Thymus (tissue), 11 donors: Measurements from ENCODE around the gene SEMA7A. TPM values are rescaled to one million over a fixed set of nuclear protein-coding genes. Genes with fewer than 3 reads are reported as not detected.

Experiments
- DNase-seq, 9 donors: peaks; one replicate each; pipeline ENCODE4 v3.0.0-alpha.2; 2013; ENCODE audit warnings: low spot score in 9 of 9, low read depth in 6 of 9, missing footprints in 1 of 9
- H3K27ac ChIP-seq, 2 donors: one replicate each; pipeline ENCODE4 v1.5.1; 2013; ENCODE audit warnings: control low read depth in 1 of 2, low read depth in 1 of 2, low read length in 1 of 2, mild to moderate bottlenecking in 1 of 2, moderate library complexity in 1 of 2
- H3K27me3 ChIP-seq, 2 donors: one replicate each; pipeline ENCODE4 v1.5.1; 2013; ENCODE audit warnings: low read length in 1 of 2; ENCODE audit not compliant: control insufficient read depth in 2 of 2, insufficient read depth in 1 of 2
- H3K36me3 ChIP-seq, 2 donors: one replicate each; pipeline ENCODE4 v1.5.1; 2013; ENCODE audit warnings: low read length in 1 of 2, mild to moderate bottlenecking in 1 of 2, moderate library complexity in 1 of 2; ENCODE audit not compliant: control insufficient read depth in 2 of 2, insufficient read depth in 2 of 2
- H3K4me1 ChIP-seq, 2 donors: one replicate each; pipeline ENCODE4 v1.5.1; 2013; ENCODE audit warnings: low read length in 2 of 2; ENCODE audit not compliant: control insufficient read depth in 2 of 2, insufficient read depth in 2 of 2
- H3K4me3 ChIP-seq, 2 donors: one replicate each; pipeline ENCODE4 v1.5.1; 2013; ENCODE audit warnings: low read length in 2 of 2, control low read depth in 1 of 2, mild to moderate bottlenecking in 1 of 2
- H3K9me3 ChIP-seq, 2 donors: one replicate each; pipeline ENCODE4 v1.5.1; 2013; ENCODE audit warnings: low read length in 1 of 2, mild to moderate bottlenecking in 1 of 2; ENCODE audit not compliant: control insufficient read depth in 2 of 2, insufficient read depth in 1 of 2
- WGBS: extraction: QIAGEN DNeasy Blood & Tissue Kit; methylation state at CpG from one replicate; pipeline ENCODE4 v1.1.7; 2013; 5-methylcytosine and 5-hydroxymethylcytosine counted together
- polyA plus RNA-seq: library from polyadenylated mRNA; stranded (reverse); fragments of 200-250 nt; gene quantifications from one replicate; pipeline ENCODE4 v1.2.3, GENCODE V29; 2013
- total RNA-seq: library from RNA; stranded (reverse); fragments of 120-200 nt; gene quantifications from one replicate; pipeline ENCODE4 v1.2.4, GENCODE V29; 2013
- donor health status: healthy.

The SEMA7A gene
- total and polyA plus RNA-seq, 2 donors: 12.3 to 22.0 TPM

GRCh38 chr15:74406992-74407705 is 26.6 kb downstream of the SEMA7A start:
- Histone ChIP-seq H3K4me3 (no peak overlapping the region), H3K9me3 (peaks cover 0 to 5% of the 10 kb centered on the region in 2 donors), H3K27ac (no peak overlapping the region), H3K4me1 (peaks cover 21 to 57% of the 10 kb centered on the region in 2 donors), H3K27me3 (no peaks in the 10 kb centered on the region), H3K36me3 (peaks cover 23 to 32% of the 10 kb centered on the region in 2 donors)
- no peak for DNase-seq
- 88% methylated on average over 12 of the region's 12 CpGs for WGBS

DNA sequence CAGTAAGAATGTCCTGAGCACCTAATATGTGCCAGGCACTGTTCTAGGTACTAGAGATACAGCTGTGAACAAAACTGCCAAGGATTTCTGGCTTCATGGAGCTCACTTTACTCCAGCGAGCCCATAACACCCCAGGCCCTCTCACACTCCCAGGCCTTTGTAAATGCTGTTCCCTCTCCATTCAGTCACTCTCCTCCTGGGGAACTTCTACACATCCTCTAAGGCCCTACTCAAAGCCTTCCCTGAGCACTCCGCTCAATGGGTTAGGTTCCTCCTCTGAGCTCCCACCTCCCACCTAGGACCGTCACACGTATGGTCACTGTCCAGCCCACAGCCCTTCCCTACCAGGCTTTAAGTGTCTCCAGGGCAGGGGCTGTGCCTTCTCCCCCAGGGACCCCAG is 27.2 kb downstream of the SEMA7A start:
- peaks cover 17 to 26% of the 10 kb centered on the region in 2 donors for H3K36me3 ChIP-seq
- no peak overlapping the region for H3K27ac ChIP-seq
- DNase-seq: no peak
- H3K9me3 ChIP-seq: peaks cover 0 to 5% of the 10 kb centered on the region in 2 donors
- H3K27me3 ChIP-seq: no peaks in the 10 kb centered on the region
- H3K4me1 ChIP-seq: peaks cover 27 to 63% of the 10 kb centered on the region in 2 donors
- H3K4me3 ChIP-seq: no peak overlapping the region
- 97% methylated on average over 4 of the region's 4 CpGs for WGBS

GRCh38 chr15:74405823-74406222 is 27.9 kb downstream of the SEMA7A start:
- no peak overlapping the region for H3K4me3 ChIP-seq
- H3K27me3 ChIP-seq: no peaks in the 10 kb centered on the region
- peaks cover 34 to 70% of the 10 kb centered on the region in 2 donors for H3K4me1 ChIP-seq
- no peak for DNase-seq
- H3K36me3 ChIP-seq: peaks cover 10 to 19% of the 10 kb centered on the region in 2 donors
- H3K27ac ChIP-seq: peak overlapping the region in 1 of 2 donors; percentile 12
- 96% methylated on average over 7 of the region's 7 CpGs for WGBS
- peaks cover 0 to 5% of the 10 kb centered on the region in 2 donors for H3K9me3 ChIP-seq

- H3K9me3 ChIP-seq: peaks cover 0 to 5% of the 10 kb centered on the region in 2 donors
- 25% methylated on average over 16 of the region's 16 CpGs for WGBS
- peaks cover 48 to 86% of the 10 kb centered on the region in 2 donors for H3K4me1 ChIP-seq
- H3K27ac ChIP-seq: peak overlapping the region in 1 of 2 donors; percentile 100
- peaks cover 0 to 3% of the 10 kb centered on the region in 2 donors for H3K36me3 ChIP-seq
- no peaks in the 10 kb centered on the region for H3K27me3 ChIP-seq
- H3K4me3 ChIP-seq: peak overlapping the region in 1 of 2 donors; percentile 12
- peak in 1 of 9 donors; percentile 69 for DNase-seq
Observed at GRCh38 chr15:74403991-74404563, 29.7 kb downstream of the SEMA7A start.

DNA sequence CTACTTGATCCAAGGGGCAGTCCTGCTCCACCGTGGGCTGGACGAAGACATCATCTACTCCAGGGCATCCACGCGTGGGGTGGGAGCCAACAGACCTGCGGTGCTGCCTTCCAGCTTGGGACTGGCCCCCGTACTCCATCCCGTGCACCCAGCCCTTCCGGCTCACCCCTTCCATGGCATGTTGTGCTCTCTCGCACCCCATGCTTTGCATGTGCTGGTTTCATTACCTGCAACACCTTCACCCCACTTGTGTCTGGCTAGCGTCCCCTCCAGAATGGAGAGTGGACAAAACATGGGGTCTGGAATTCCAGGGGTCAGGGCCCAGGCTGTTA is 30.2 kb downstream of the SEMA7A start:
- Histone ChIP-seq H3K36me3 (peaks cover 0 to 2% of the 10 kb centered on the region in 2 donors), H3K9me3 (peaks cover 0 to 5% of the 10 kb centered on the region in 2 donors), H3K4me3 (peak overlapping the region in 1 of 2 donors; percentile 12), H3K27me3 (no peaks in the 10 kb centered on the region), H3K27ac (peak overlapping the region; percentile 98 to 100), H3K4me1 (peaks cover 53 to 91% of the 10 kb centered on the region in 2 donors)
- 80% methylated on average over 10 of the region's 10 CpGs for WGBS
- DNase-seq: no peak

DNA sequence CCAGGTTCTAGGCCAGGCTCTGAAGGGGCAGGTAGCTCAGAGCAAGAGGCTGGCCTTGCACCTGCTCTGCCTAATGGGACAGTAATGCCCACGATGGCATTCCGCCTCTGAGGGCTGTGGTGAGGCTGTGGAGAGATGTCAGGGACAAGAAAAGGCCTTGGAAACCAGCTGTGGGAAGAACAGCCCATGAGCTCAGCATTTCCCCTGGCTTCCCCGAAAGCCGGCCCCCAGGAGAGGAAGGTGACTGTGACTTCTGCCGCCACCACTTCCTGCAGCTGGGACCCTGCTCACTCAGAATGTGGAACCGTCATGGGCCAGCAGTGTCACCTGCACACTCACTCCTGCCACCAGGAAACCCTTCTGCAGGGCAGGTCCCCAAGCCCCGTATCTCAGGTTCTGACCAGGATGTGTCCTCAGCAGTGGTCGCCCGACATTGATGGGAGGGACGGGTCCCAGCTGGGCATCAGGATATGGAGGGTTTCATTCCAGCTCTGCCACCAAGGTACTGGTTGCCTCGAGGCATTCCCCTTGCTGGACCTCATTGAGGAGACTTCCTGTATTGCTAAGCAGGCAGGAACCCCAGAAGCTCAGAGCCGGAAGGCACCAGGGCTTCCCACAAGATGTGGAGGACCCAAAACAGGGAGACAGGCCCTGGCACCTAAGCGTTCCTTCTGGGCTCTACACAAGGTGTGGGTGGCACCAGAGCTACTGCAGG is 30.7 kb downstream of the SEMA7A start:
- Histone ChIP-seq H3K27me3 (no peaks in the 10 kb centered on the region), H3K4me3 (peak overlapping the region in 1 of 2 donors; percentile 12), H3K4me1 (peaks cover 59 to 92% of the 10 kb centered on the region in 2 donors), H3K9me3 (peaks cover 0 to 9% of the 10 kb centered on the region in 2 donors), H3K27ac (peak overlapping the region; percentile 98 to 100), H3K36me3 (peaks cover 0 to 2% of the 10 kb centered on the region in 2 donors)
- DNase-seq: peak in 5 of 9 donors; percentile 62 to 91 (median 83)
- 6% methylated on average over 13 of the region's 13 CpGs for WGBS

DNA sequence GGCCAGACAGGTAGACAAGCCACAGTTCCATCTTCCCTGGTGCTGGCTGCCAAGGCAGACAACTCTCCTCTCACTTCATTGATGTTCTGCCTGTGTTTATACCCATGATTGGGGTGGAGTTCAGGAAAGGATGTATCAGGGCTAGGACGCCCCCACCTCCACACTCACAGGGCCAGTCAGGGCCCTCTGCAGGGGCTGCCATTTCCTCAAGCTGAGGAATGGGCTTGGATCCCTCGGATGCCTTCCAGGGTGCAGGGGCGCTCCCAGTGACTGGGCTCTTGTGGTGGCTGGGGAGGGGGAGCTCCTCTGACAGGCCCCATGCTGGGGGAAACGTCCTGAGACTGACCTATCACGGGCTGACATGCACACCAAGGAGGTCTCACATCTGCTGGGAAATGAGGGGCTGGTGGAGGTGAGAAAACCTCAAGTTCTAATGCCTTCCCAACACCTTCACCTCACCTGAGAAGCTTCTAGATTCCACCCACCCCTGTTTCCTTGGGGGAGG is 31.4 kb downstream of the SEMA7A start:
- H3K4me3 ChIP-seq: peak overlapping the region in 1 of 2 donors; percentile 0

DNA sequence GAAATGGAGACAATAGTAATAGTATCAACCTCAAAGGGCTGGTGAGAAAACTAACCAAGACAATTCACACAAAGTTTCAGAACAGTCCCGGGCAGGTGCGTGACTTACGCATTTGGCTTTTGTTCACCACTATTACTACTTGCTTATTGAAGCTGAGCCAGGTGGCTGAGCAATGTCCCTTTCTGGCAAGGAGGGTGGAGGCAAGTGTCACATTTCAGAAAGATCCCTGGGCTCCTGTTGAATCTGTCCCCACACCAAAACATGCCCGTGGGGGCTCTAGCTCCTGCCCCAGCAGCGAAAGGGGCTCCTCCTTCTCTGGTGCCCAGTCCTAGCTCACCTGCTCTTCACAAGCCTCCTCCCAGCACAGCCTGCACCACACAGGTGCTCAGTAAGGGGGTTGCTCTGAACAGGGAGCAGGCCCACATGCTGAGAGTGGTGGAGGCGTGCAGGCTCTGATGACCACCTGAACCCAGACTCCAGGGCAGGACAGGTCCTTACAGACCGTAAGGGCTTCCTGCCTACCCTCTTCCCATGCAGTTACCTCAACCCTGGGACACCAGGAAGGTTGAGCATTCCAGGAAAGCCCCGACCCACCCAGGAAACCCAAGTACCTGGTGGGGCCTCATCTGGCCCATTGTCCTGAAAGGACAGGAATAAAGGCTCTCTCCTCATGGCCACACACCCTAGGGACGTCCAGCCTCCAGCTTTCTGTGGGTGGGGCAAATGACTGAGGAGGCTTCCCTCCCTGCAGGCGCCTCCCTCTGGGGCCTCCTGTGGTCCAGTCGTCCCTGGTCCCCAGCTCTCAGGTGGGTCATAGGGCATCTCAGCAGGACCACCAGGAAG is 32.6 kb downstream of the SEMA7A start:
- WGBS: 39% methylated on average over 11 of the region's 11 CpGs
- H3K9me3 ChIP-seq: peaks cover 0 to 16% of the 10 kb centered on the region in 2 donors
- H3K27me3 ChIP-seq: no peaks in the 10 kb centered on the region
- H3K4me3 ChIP-seq: peak overlapping the region; percentile 5 to 30
- peaks cover 78 to 95% of the 10 kb centered on the region in 2 donors for H3K4me1 ChIP-seq
- peak in 3 of 9 donors; percentile 59 to 83 (median 65) for DNase-seq
- peak overlapping the region; percentile 98 to 100 for H3K27ac ChIP-seq
- H3K36me3 ChIP-seq: peaks cover 0 to 2% of the 10 kb centered on the region in 2 donors

More for the DNA sequence above, 31.4 kb downstream of the SEMA7A start:
- Histone ChIP-seq H3K9me3 (peaks cover 0 to 15% of the 10 kb centered on the region in 2 donors), H3K27me3 (no peaks in the 10 kb centered on the region), H3K27ac (peak overlapping the region; percentile 98 to 100), H3K36me3 (peaks cover 0 to 2% of the 10 kb centered on the region in 2 donors), H3K4me1 (peaks cover 65 to 95% of the 10 kb centered on the region in 2 donors)
- 66% methylated on average over 5 of the region's 5 CpGs for WGBS
- DNase-seq: peak in 1 of 9 donors; percentile 54
